ENCODE measurements around the gene SLC8A2.

DNA sequence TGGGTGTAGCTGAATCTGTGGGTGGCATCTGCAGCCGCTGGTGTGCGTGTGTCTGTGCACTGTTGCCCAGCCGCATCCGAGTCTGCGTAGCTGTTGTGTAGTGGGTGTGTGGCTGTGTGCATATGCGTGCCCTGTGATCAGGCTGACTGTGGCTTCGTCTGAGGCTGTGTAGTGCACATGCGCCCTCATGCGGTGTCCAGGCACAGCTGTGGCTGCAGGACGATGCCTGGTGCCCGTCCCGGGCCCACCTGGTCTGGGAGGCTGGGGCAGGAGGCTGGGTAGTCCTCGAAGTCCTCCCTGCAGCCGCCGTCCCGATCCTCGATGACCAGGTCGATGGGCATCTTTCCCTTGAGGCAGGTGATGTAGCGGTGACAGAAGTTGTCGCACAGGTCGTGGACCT lies 57.2 kb downstream of the SLC8A2 start:
- TF ChIP-seq POLR2A (IDR thresholded peaks at IDR 0.05; ENCODE audit: low read length), result no peak
- TF ChIP-seq GATA1 (IDR thresholded peaks at IDR 0.05; ENCODE audit: low read depth, low read length), result no peak

All from erythroblast (primary cell).